ENCODE results near the gene METTL13.

METTL13 gene

GRCh38 chr1:171800851-171801250, 19.4 kb downstream of the METTL13 start:
- DNase-seq (ENCODE audit: insufficient read length, low spot score) (no peak), FAIRE-seq (no peak)

DNA sequence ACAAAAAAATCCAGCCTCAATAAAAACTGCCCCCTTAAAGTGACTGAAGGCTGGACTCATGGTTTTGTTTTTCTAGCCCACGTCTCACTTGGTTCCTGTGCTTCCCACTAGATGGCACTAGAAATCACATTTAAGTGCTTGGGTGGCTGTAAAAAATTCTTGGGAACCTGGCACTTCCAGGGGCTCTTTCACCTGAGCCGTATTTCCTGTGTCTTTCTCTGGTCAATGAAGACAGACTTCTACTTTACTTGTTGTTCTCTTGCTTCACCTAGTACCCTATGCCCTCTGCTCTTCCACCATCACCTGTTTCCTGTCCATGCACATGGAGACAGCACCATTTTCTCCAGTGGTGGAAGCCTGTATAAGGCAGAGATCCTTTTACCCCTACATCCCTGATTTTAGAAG, 20.0 kb downstream of the METTL13 start:
- no peak for FAIRE-seq
- peak; percentile 59 for DNase-seq (ENCODE audit: insufficient read length, low spot score)

- DNase-seq (ENCODE audit: insufficient read length, low spot score) (no peak), FAIRE-seq (no peak)
These were observed 20.7 kb downstream of the METTL13 start for GRCh38 chr1:171802207-171802606.

- DNase-seq (ENCODE audit: insufficient read length, low spot score) = no peak
- FAIRE-seq = no peak
These were observed 21.6 kb downstream of the METTL13 start for GRCh38 chr1:171803045-171803444.

GRCh38 chr1:171803461-171804022, 22.1 kb downstream of the METTL13 start:
- FAIRE-seq = no peak

GRCh38 chr1:171805395-171806115, 24.1 kb downstream of the METTL13 start:
- DNase-seq (ENCODE audit: insufficient read length, low spot score) (no peak), FAIRE-seq (no peak)

More at GRCh38 chr1:171803461-171804022, 22.1 kb downstream of the METTL13 start:
- no peak for DNase-seq (ENCODE audit: insufficient read length, low spot score)

- DNase-seq (ENCODE audit: insufficient read length, low spot score) (no peak), FAIRE-seq (no peak)
These were observed 26.1 kb downstream of the METTL13 start for GRCh38 chr1:171807556-171807955.

- no peak for DNase-seq (ENCODE audit: insufficient read length, low spot score)
- FAIRE-seq = no peak
These were observed 28.4 kb downstream of the METTL13 start for GRCh38 chr1:171809834-171810233.

GRCh38 chr1:171811672-171812071, 30.2 kb downstream of the METTL13 start:
- DNase-seq (ENCODE audit: insufficient read length, low spot score) (no peak), FAIRE-seq (no peak)

DNA sequence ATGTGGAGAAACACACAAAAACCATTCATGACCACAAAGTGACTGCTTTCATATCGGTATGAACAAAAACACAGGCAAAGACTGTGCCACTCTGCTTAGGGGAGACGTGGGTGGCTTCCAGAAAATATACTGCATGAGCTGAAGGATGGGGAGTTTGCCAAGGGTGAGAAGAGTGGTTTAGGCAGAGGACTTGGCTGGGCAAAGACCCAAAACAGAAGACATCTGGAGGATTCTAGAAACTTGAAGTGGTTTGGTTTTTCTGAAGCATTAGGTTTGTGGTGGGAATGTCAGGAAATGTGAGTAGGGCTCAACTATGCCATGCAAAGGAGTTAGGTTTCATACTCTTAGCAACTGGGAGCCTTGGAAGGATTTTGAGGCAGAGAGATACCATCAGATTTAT, 33.2 kb downstream of the METTL13 start:
- DNase-seq (ENCODE audit: insufficient read length, low spot score) = no peak
- no peak for FAIRE-seq

DNA sequence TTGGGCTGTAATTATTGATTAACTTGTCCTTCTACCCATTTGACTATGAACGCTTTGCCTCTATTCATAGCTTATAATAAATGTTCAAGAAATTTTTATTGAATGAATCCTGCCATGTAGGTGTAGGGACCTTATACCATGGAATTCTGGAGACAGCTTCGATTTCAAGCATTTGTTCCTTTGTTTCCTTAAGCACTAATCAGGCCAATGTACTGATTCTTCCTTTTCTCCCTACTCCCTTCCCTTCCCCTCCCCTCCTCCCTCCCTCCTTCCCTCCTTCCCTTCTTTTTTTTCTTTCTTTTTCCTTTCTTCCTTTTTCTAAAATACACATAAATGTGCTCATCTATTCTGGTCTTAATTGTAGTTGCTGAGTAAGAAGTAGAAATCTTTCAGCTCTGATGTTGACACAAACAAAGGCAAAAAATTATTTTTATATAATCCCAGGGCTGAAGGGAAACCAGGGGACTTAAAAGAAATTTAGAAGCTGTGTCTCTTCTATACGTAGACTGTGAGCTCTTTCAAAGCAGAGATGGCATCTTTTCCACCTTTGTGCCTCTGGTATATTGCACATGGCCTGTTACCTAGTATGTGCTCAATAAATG, 34.9 kb downstream of the METTL13 start:
- FAIRE-seq (no peak), DNase-seq (ENCODE audit: insufficient read length, low spot score) (no peak)

GRCh38 chr1:171817511-171818265, 36.2 kb downstream of the METTL13 start:
- FAIRE-seq (no peak), DNase-seq (ENCODE audit: insufficient read length, low spot score) (peak; percentile 60)

- no peak for FAIRE-seq
These were observed 38.5 kb downstream of the METTL13 start for GRCh38 chr1:171819946-171820345.

DNA sequence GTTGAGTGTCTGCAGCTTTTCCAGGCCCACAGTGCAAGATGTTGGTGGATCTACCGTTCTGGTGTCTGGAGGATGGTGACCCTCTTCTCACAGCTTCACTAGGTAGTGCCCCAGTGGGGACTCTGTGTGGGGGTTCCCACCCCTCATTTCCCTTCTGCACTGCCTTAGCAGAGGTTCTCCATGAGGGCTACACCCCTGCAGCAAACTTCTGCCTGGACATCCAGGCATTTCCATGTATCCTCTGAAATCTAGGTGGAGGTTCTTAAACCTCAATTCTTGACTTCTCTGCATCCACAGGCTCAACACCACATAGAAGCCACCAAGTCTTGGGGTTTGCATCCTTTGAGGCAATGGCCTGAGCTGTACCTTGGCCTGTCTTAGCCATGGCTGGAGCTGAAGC, 45.5 kb downstream of the METTL13 start:
- FAIRE-seq = no peak
- DNase-seq (ENCODE audit: insufficient read length, low spot score) = no peak

More at GRCh38 chr1:171819946-171820345, 38.5 kb downstream of the METTL13 start:
- DNase-seq (ENCODE audit: insufficient read length, low spot score) = no peak

DNA sequence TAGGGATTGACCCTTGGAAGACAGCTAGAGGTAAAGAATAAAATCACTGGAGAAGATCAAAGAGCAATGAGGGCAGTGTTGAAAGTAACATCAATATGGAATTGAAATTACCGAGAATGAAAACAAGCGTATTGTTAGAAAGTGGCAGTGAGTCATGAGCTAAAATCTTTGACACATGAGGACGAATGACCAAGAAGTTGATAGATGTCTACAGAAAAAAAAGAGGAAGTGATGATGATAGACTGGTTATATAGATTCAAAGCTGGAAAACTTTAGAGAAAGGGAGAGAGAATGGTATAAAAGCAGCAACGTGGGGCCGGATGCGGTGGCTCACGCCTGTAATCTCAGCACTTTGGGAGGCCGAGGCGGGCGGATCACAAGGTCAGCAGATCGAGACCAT, 47.3 kb downstream of the METTL13 start:
- DNase-seq (ENCODE audit: insufficient read length, low spot score) = no peak
- no peak for FAIRE-seq

DNA sequence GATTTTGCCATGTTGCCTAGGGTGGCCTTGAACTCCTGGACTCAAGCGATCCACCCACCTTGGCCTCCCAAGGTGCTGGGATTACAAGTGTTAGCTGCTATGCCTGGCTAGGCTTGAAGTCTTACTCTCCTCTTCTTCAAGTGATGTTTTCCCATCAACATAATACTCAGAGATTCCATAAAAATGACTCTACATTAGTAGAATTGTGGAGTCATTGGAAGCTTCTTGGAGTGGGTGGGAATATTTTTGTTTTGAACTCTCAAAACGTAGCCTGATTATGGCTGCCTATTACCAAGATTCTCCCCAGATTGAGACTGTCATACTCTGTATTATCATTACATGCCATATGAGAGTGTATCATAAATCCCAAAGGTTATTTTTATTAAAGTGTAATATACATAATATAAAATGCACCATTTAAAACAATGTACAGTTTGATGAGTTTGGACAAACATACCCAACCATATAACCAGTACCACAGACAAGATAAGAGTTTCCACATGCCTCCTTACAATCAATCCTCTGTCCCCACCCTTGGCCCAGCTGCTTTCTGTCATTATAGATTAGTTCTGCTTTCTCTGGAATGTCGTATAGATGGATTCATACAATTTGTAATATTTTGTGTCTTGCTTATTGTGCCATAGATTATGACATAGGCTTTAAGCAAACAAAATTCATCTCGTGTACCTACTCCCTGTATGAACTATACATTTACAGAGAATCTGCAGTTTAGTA, 51.8 kb downstream of the METTL13 start:
- FAIRE-seq (no peak), DNase-seq (ENCODE audit: insufficient read length, low spot score) (no peak)

DNA sequence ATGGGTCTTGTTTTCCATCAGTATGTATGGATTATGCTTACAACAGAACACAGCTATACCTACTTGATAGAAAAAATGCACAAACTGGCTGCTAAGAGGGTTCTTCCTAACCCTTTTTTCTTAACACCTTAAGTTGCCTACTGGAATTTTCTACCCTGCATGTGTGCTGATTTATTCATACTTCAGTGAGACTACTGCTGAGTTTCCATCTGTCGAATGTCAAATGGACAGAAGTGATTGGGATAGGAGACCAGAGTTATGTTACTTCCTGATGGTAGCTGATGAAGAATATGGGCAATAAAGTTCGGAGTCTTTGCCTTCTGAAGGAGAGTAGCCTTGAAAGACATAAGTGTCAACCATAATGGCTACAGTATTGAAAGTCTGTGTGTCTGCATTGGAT, 53.4 kb downstream of the METTL13 start:
- FAIRE-seq = no peak
- DNase-seq (ENCODE audit: insufficient read length, low spot score) = no peak

GRCh38 chr1:171835891-171836290, 54.4 kb downstream of the METTL13 start:
- FAIRE-seq = no peak
- DNase-seq (ENCODE audit: insufficient read length, low spot score) = no peak

DNA sequence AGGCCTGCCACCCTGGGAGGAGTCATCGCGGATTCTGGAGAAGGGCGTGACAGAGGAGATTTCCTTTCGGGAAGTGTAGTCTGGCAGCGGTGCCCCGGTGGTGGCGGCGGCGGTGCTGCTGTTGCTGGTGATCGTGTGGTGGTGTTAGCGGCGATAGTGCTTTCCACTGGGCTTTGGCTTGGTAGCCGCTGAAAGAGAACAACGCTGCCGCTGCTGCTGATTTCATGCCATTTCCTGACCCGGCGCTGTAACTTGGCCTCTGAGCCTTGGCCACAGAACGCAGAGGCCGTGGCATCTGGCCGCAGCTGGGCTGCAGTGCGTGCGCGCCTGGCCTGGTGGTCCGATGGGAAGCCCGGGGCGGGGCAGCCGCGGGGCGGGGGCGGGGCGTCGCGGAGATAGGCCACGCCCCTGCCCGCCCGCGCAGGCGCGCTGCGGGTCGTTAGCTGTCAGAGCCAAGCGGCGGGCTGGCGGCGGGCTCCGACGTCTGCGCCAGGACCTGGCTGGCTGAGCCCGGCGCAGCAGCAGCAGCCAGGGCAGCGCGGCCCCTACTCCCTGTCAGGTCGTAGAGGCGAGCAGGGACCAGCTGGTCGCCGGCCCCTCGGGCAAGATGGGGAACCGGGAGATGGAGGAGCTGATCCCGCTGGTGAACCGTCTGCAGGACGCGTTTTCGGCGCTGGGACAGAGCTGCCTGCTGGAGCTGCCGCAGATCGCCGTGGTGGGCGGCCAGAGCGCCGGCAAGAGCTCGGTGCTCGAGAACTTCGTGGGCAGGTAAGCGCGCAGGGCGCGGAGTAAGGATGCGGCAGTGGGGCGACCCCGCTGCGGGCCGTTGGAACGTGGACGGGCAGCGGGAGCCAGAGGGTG, 59.8 kb downstream of the METTL13 start, which contains the start of gene DNM3:
TSS of gene DNM3 (plus strand) at position 449 of the 861 bp plus-strand sequence. CDS start at position 608, 159 bp downstream.
- peak; percentile 46 for FAIRE-seq
- peak; percentile 84 for DNase-seq (ENCODE audit: insufficient read length, low spot score)
